HEK293 (cell line): ENCODE results near the gene FLNC.

Source experiments
- CTCF ChIA-PET: fragments of 350-600 bp; formaldehyde crosslinking; extraction: SDS; loops from one replicate; lab custom pipeline; 2021; ENCODE audit warnings: antibody characterized with exemption; lab: Yijun Ruan, JAX
- POLR2A ChIA-PET: fragments of 300-600 bp; formaldehyde crosslinking; extraction: SDS; loops from one replicate; lab custom pipeline; 2020; ENCODE audit warnings: antibody characterized with exemption, inconsistent platforms; lab: Yijun Ruan, JAX
- H3K27ac ChIP-seq: fragments of 200-500 bp; sonication (Bioruptor generic); 2 replicates; pipeline ENCODE4 v1.5.1; 2014; ENCODE audit warnings: low read depth, low read length, control low read depth, inconsistent platforms; ENCODE audit errors: extremely low read depth
- H3K36me3 ChIP-seq, 2 experiments: fragments of 200-500 bp in 1 of 2; sonication (Bioruptor generic) in 1 of 2; 1 replicate in 1 of 2; 2 replicates in 1 of 2; pipeline ENCODE4 v1.5.1; 2014 to 2017; ENCODE audit warnings: inconsistent platforms in 2 of 2, low read length in 2 of 2; ENCODE audit not compliant: control insufficient read depth in 2 of 2, insufficient read depth in 1 of 2
- H3K4me1 ChIP-seq: fragments of 200-500 bp; sonication (Bioruptor generic); 2 replicates; pipeline ENCODE4 v1.5.1; 2014; ENCODE audit warnings: mild to moderate bottlenecking, low read length, inconsistent platforms; ENCODE audit not compliant: control insufficient read depth, insufficient read depth
- H3K4me3 ChIP-seq: 2 replicates; pipeline ENCODE4 v1.5.1; 2011; ENCODE audit warnings: low read depth, mild to moderate bottlenecking, control low read depth, low read length, moderate library complexity
- H3K9me3 ChIP-seq: fragments of 200-500 bp; sonication (Bioruptor generic); 2 replicates; pipeline ENCODE4 v1.5.1; 2014; ENCODE audit warnings: low read depth, low read length, inconsistent platforms; ENCODE audit not compliant: control insufficient read depth, insufficient read depth
- GLI4 ChIP-seq: fragments of 450-650 bp; formaldehyde crosslinking; IDR thresholded peaks from 2 replicates; pipeline ENCODE4 v1.5.1; 2016; ENCODE audit warnings: missing biosample characterization, missing genetic modification characterization
- HOXC10 ChIP-seq: sonication (generic); formaldehyde crosslinking; IDR thresholded peaks from 2 replicates; pipeline ENCODE4 v1.8.1; 2023; ENCODE audit warnings: mild to moderate bottlenecking, missing genetic modification reagents
- PRDM1 ChIP-seq: fragments of 450-650 bp; formaldehyde crosslinking; IDR thresholded peaks from 2 replicates; pipeline ENCODE4; 2016; ENCODE audit warnings: missing biosample characterization, missing genetic modification characterization
- TRIM28 ChIP-seq: IDR thresholded peaks from 2 replicates; pipeline ENCODE4 v1.6.1; 2011; ENCODE audit warnings: low read length, control low read depth, borderline replicate concordance
- ZFP69B ChIP-seq: fragments of 450-650 bp; formaldehyde crosslinking; IDR thresholded peaks from 2 replicates; pipeline ENCODE4 v1.5.1; 2016; ENCODE audit warnings: missing biosample characterization, missing genetic modification characterization
- ZNF10 ChIP-seq: fragments of 450-650 bp; formaldehyde crosslinking; IDR thresholded peaks from 2 replicates; pipeline ENCODE4 v1.5.1; 2017; ENCODE audit warnings: missing biosample characterization, missing genetic modification characterization
- ZNF114 ChIP-seq: fragments of 450-650 bp; formaldehyde crosslinking; IDR thresholded peaks from 2 replicates; pipeline ENCODE4 v1.5.0; 2017; ENCODE audit warnings: missing biosample characterization, missing genetic modification characterization
- ZNF140 ChIP-seq: fragments of 450-650 bp; formaldehyde crosslinking; IDR thresholded peaks from 2 replicates; pipeline ENCODE4 v1.5.1; 2016; ENCODE audit warnings: missing biosample characterization, missing genetic modification characterization
- ZNF155 ChIP-seq: fragments of 450-650 bp; formaldehyde crosslinking; IDR thresholded peaks from 2 replicates; pipeline ENCODE4 v1.5.1; 2016; ENCODE audit warnings: missing biosample characterization, missing genetic modification characterization
- ZNF16 ChIP-seq: fragments of 450-650 bp; formaldehyde crosslinking; IDR thresholded peaks from 2 replicates; pipeline ENCODE4 v1.5.1; 2016; ENCODE audit warnings: low read depth, missing biosample characterization, missing genetic modification characterization
- ZNF175 ChIP-seq: fragments of 450-650 bp; formaldehyde crosslinking; IDR thresholded peaks from 2 replicates; pipeline ENCODE4 v1.5.1; 2016; ENCODE audit warnings: missing biosample characterization, missing genetic modification characterization
- ZNF223 ChIP-seq: fragments of 450-650 bp; formaldehyde crosslinking; IDR thresholded peaks from 2 replicates; pipeline ENCODE4 v1.5.1; 2016; ENCODE audit warnings: missing biosample characterization, missing genetic modification characterization
- ZNF24 ChIP-seq: fragments of 450-650 bp; formaldehyde crosslinking; IDR thresholded peaks from 2 replicates; pipeline ENCODE4 v1.5.1; 2016; ENCODE audit warnings: missing biosample characterization, missing genetic modification characterization
- ZNF335 ChIP-seq: fragments of 450-650 bp; formaldehyde crosslinking; conservative IDR thresholded peaks from 2 replicates; pipeline ENCODE4 v1.5.1; 2016; ENCODE audit warnings: missing biosample characterization, missing genetic modification characterization
- ZNF394 ChIP-seq: fragments of 450-650 bp; formaldehyde crosslinking; IDR thresholded peaks from 2 replicates; pipeline ENCODE4 v1.5.1; 2016; ENCODE audit warnings: missing biosample characterization, missing genetic modification characterization, mild to moderate bottlenecking, moderate library complexity, borderline replicate concordance
- ZNF433 ChIP-seq: fragments of 450-650 bp; formaldehyde crosslinking; IDR thresholded peaks from 2 replicates; pipeline ENCODE4 v1.5.1; 2016; ENCODE audit warnings: missing biosample characterization, missing genetic modification characterization, low read depth
- ZNF473 ChIP-seq: fragments of 450-650 bp; formaldehyde crosslinking; IDR thresholded peaks from 2 replicates; pipeline ENCODE4 v1.5.1; 2017; ENCODE audit warnings: missing biosample characterization, missing genetic modification characterization
- ZNF48 ChIP-seq: fragments of 450-650 bp; formaldehyde crosslinking; IDR thresholded peaks from 2 replicates; pipeline ENCODE4 v1.5.1; 2016; ENCODE audit warnings: missing biosample characterization, missing genetic modification characterization
- ZNF501 ChIP-seq: fragments of 450-650 bp; formaldehyde crosslinking; IDR thresholded peaks from 2 replicates; pipeline ENCODE4 v1.5.1; 2016; ENCODE audit warnings: missing biosample characterization, missing genetic modification characterization
- ZNF530 ChIP-seq: fragments of 450-650 bp; formaldehyde crosslinking; IDR thresholded peaks from 2 replicates; pipeline ENCODE4 v1.5.1; 2016; ENCODE audit warnings: low read depth, missing biosample characterization, missing genetic modification characterization
- ZNF549 ChIP-seq: fragments of 450-650 bp; IDR thresholded peaks from 2 replicates; pipeline ENCODE4 v1.5.1; 2018; ENCODE audit warnings: missing biosample characterization, missing genetic modification characterization, mild to moderate bottlenecking, inconsistent platforms, moderate library complexity
- ZNF560 ChIP-seq: fragments of 450-650 bp; formaldehyde crosslinking; IDR thresholded peaks from 2 replicates; pipeline ENCODE4 v1.5.1; 2017; ENCODE audit warnings: missing biosample characterization, missing genetic modification characterization, borderline replicate concordance
- ZNF624 ChIP-seq: fragments of 450-650 bp; formaldehyde crosslinking; IDR thresholded peaks from 2 replicates; pipeline ENCODE4 v1.5.1; 2017; ENCODE audit warnings: missing biosample characterization, missing genetic modification characterization
- ZNF670 ChIP-seq: fragments of 450-650 bp; formaldehyde crosslinking; IDR thresholded peaks from 2 replicates; pipeline ENCODE4 v1.5.1; 2016; ENCODE audit warnings: missing biosample characterization, missing genetic modification characterization, low read depth
- ZNF776 ChIP-seq: fragments of 450-650 bp; formaldehyde crosslinking; IDR thresholded peaks from 2 replicates; pipeline ENCODE4 v1.5.0; 2017; ENCODE audit warnings: missing biosample characterization, missing genetic modification characterization, borderline replicate concordance
- ZNF777 ChIP-seq: fragments of 450-650 bp; formaldehyde crosslinking; IDR thresholded peaks from 2 replicates; pipeline ENCODE4 v1.5.1; 2017; ENCODE audit warnings: missing biosample characterization, missing genetic modification characterization, borderline replicate concordance
- ZNF792 ChIP-seq: fragments of 450-650 bp; formaldehyde crosslinking; IDR thresholded peaks from 2 replicates; pipeline ENCODE4 v1.5.1; 2016; ENCODE audit warnings: missing biosample characterization, missing genetic modification characterization
- TF ChIP-seq, protein P1 (sequence below): IDR thresholded peaks from 2 replicates; pipeline ENCODE4 v1.6.1; 2011; ENCODE audit warnings: mild to moderate bottlenecking, low read depth, low read length, borderline replicate concordance
- TF ChIP-seq, protein P2 (sequence below): fragments of 450-650 bp; formaldehyde crosslinking; IDR thresholded peaks from 2 replicates; pipeline ENCODE4 v1.5.1; 2017; ENCODE audit warnings: missing biosample characterization, missing genetic modification characterization
- TF ChIP-seq, protein P3 (sequence below): fragments of 450-650 bp; formaldehyde crosslinking; conservative IDR thresholded peaks from 2 replicates; pipeline ENCODE4 v1.5.1; 2016; ENCODE audit warnings: low read depth, missing biosample characterization, missing genetic modification characterization
- TF ChIP-seq, protein P4 (sequence below): fragments of 450-650 bp; formaldehyde crosslinking; IDR thresholded peaks from 2 replicates; pipeline ENCODE4 v1.5.1; 2016; ENCODE audit warnings: missing biosample characterization, missing genetic modification characterization

Gene FLNC

DNA sequence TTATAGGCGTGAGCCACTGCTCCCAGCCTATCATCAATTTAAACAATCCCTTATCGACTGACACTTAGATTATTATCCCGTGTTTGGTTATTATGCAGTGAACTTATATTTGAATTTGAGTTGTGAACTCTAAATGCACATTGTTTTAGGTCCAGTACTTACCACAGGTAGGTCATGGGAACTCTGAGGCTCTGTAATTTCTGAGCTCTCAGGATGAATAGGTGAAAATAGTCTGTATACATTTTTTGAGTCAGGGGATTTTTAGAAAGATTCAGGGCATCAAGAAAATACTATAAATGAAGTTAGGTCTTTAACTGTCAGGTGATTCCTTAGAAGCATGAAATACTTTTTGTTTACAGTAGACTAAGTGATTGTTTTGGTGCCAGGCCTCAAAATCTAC is 29.6 kb upstream of the FLNC start:
- POLR2A ChIA-PET = interaction anchor here (0.6 kb wide), 1 partner anchor 53 kb away, joined by 3 read pairs; no protein-coding TSS in a partner anchor
- no peak overlapping the region for H3K4me3 ChIP-seq
- TF ChIP-seq ZNF433 (tag by site-specific recombination) = no peak
- TF ChIP-seq ZNF501 (tag by site-specific recombination) = no peak
- TF ChIP-seq ZFP69B = no peak
- TF ChIP-seq, protein P1, sequence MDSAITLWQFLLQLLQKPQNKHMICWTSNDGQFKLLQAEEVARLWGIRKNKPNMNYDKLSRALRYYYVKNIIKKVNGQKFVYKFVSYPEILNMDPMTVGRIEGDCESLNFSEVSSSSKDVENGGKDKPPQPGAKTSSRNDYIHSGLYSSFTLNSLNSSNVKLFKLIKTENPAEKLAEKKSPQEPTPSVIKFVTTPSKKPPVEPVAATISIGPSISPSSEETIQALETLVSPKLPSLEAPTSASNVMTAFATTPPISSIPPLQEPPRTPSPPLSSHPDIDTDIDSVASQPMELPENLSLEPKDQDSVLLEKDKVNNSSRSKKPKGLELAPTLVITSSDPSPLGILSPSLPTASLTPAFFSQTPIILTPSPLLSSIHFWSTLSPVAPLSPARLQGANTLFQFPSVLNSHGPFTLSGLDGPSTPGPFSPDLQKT = no peak
- no peak for TF ChIP-seq ZNF776 (tag by site-specific recombination)
- no peak for TF ChIP-seq ZNF530 (tag by site-specific recombination)
- TF ChIP-seq PRDM1 (tag by site-specific recombination) = no peak
- TF ChIP-seq ZNF792 (tag by site-specific recombination) = no peak
- no peak for TF ChIP-seq ZNF24 (tag by site-specific recombination)
- TF ChIP-seq ZNF10 = no peak
- no peak for TF ChIP-seq ZNF549 (tag by site-specific recombination)
- TF ChIP-seq ZNF223 (tag by site-specific recombination) = no peak
- TF ChIP-seq ZNF114 (tag by site-specific recombination) = no peak
- no peak for TF ChIP-seq ZNF175 (tag by site-specific recombination)
- TF ChIP-seq GLI4 (tag by site-specific recombination) = no peak
- TF ChIP-seq, all 188 proteins: peak for 0
- Histone ChIP-seq H3K4me1 (no peaks in the 10 kb centered on the region), H3K9me3 (no peaks in the 10 kb centered on the region), H3K36me3 (peaks cover 8 to 30% of the 10 kb centered on the region in 2 experiments; a peak in 2 of 3 replicates), H3K27ac (no peak overlapping the region)
- CTCF ChIA-PET = interaction anchor here (0.6 kb wide), 1 partner anchor 367 kb away, joined by 3 read pairs; no protein-coding TSS in a partner anchor

DNA sequence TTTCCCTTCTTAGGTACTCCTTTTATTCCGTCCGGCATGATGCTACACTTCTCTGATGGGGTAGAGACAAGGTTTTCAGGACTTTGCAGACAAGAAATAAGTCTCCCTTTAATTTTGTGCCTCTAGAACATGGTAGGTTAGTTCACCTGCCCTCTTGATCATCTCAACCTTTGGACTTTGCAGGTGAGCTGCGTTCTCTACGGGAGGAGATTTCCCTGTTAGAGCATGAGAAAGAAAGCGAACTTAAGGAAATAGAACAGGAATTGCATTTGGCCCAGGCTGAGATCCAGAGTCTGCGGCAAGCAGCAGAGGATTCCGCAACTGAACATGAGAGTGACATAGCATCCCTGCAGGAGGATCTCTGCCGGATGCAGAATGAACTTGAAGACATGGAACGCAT is 29.2 kb upstream of the FLNC start:
- ChIA-PET CTCF (interaction anchor here (0.6 kb wide), 1 partner anchor 367 kb away, joined by 3 read pairs; no protein-coding TSS in a partner anchor), POLR2A (interaction anchor here (0.6 kb wide), 1 partner anchor 53 kb away, joined by 3 read pairs; no protein-coding TSS in a partner anchor)
- Histone ChIP-seq H3K4me1 (no peaks in the 10 kb centered on the region), H3K4me3 (no peak overlapping the region), H3K27ac (no peak overlapping the region), H3K36me3 (peaks cover 8 to 35% of the 10 kb centered on the region in 2 experiments; a peak in 2 of 3 replicates), H3K9me3 (no peaks in the 10 kb centered on the region)
- no peak for TF ChIP-seq ZNF48
- TF ChIP-seq ZNF624 = no peak
- TF ChIP-seq ZNF473 (tag by site-specific recombination) = no peak
- no peak for TF ChIP-seq ZNF670 (tag by site-specific recombination)
- TF ChIP-seq HOXC10 (CRISPR knock-in tag) = no peak
- no peak for TF ChIP-seq ZNF140 (tag by site-specific recombination)
- TF ChIP-seq ZNF394 (tag by site-specific recombination) = no peak
- TF ChIP-seq ZNF777 (tag by site-specific recombination) = no peak
- TF ChIP-seq ZNF560 (tag by site-specific recombination) = no peak
- TF ChIP-seq ZNF335 = no peak
- no peak for TF ChIP-seq ZNF501 (tag by site-specific recombination)
- TF ChIP-seq, protein P2, sequence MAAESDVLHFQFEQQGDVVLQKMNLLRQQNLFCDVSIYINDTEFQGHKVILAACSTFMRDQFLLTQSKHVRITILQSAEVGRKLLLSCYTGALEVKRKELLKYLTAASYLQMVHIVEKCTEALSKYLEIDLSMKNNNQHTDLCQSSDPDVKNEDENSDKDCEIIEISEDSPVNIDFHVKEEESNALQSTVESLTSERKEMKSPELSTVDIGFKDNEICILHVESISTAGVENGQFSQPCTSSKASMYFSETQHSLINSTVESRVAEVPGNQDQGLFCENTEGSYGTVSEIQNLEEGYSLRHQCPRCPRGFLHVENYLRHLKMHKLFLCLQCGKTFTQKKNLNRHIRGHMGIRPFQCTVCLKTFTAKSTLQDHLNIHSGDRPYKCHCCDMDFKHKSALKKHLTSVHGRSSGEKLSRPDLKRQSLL (tag by site-specific recombination) = no peak
- no peak for TF ChIP-seq TRIM28
- TF ChIP-seq, protein P3, sequence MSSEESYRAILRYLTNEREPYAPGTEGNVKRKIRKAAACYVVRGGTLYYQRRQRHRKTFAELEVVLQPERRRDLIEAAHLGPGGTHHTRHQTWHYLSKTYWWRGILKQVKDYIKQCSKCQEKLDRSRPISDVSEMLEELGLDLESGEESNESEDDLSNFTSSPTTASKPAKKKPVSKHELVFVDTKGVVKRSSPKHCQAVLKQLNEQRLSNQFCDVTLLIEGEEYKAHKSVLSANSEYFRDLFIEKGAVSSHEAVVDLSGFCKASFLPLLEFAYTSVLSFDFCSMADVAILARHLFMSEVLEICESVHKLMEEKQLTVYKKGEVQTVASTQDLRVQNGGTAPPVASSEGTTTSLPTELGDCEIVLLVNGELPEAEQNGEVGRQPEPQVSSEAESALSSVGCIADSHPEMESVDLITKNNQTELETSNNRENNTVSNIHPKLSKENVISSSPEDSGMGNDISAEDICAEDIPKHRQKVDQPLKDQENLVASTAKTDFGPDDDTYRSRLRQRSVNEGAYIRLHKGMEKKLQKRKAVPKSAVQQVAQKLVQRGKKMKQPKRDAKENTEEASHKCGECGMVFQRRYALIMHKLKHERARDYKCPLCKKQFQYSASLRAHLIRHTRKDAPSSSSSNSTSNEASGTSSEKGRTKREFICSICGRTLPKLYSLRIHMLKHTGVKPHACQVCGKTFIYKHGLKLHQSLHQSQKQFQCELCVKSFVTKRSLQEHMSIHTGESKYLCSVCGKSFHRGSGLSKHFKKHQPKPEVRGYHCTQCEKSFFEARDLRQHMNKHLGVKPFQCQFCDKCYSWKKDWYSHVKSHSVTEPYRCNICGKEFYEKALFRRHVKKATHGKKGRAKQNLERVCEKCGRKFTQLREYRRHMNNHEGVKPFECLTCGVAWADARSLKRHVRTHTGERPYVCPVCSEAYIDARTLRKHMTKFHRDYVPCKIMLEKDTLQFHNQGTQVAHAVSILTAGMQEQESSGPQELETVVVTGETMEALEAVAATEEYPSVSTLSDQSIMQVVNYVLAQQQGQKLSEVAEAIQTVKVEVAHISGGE (tag by site-specific recombination) = no peak
- no peak for TF ChIP-seq ZNF16
- no peak for TF ChIP-seq ZNF155 (tag by site-specific recombination)
- TF ChIP-seq, protein P4, sequence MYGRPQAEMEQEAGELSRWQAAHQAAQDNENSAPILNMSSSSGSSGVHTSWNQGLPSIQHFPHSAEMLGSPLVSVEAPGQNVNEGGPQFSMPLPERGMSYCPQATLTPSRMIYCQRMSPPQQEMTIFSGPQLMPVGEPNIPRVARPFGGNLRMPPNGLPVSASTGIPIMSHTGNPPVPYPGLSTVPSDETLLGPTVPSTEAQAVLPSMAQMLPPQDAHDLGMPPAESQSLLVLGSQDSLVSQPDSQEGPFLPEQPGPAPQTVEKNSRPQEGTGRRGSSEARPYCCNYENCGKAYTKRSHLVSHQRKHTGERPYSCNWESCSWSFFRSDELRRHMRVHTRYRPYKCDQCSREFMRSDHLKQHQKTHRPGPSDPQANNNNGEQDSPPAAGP (tag by site-specific recombination) = no peak
